Nephron progenitor cell (in vitro differentiated cells): Measurements from ENCODE around the gene NOX3.
"Not testable (repeated sequence)": the region's sequence is repeated elsewhere in the genome, so short reads cannot be mapped to it uniquely, and the experiment has no call there.

ENCODE experiments used
- DNase-seq: peaks from one replicate; pipeline ENCODE4 v3.0.0; 2021
- H3K27ac Mint-ChIP-seq: 2 replicates; pipeline ENCODE4 v1.8.0; 2021; ENCODE audit warnings: mild to moderate bottlenecking, moderate library complexity, mixed read lengths
- H3K27me3 Mint-ChIP-seq: 2 replicates; pipeline ENCODE4 v1.8.0; 2021; ENCODE audit warnings: mild to moderate bottlenecking, low read depth, mixed read lengths; ENCODE audit not compliant: poor library complexity
- H3K36me3 Mint-ChIP-seq: 2 replicates; pipeline ENCODE4 v1.8.0; 2021; ENCODE audit warnings: low read depth, mixed read lengths
- H3K4me1 Mint-ChIP-seq: 2 replicates; pipeline ENCODE4 v1.8.0; 2021; ENCODE audit warnings: mixed read lengths
- H3K4me3 Mint-ChIP-seq: 2 replicates; pipeline ENCODE4 v1.8.0; 2021; ENCODE audit warnings: mild to moderate bottlenecking, moderate library complexity, mixed read lengths
- H3K9me3 Mint-ChIP-seq: 2 replicates; pipeline ENCODE4 v1.8.0; 2021; ENCODE audit warnings: mild to moderate bottlenecking, moderate library complexity, mixed read lengths
- CTCF ChIP-seq: fragments of 200-600 bp; sonication (generic); IDR thresholded peaks from 2 replicates; pipeline ENCODE4 v1.5.0; 2021; ENCODE audit warnings: antibody characterized with exemption

Gene NOX3

GRCh38 chr6:155491421-155491820 lies 35.8 kb upstream of the NOX3 start:
- DNase-seq = no peak
- peaks cover 21% of the 10 kb centered on the region for H3K9me3 Mint-ChIP-seq
- no peaks in the 10 kb centered on the region for H3K27me3 Mint-ChIP-seq
- peaks cover 16% of the 10 kb centered on the region for H3K4me1 Mint-ChIP-seq
- H3K4me3 Mint-ChIP-seq = no peak overlapping the region
- no peak for TF ChIP-seq CTCF
- no peak overlapping the region for H3K27ac Mint-ChIP-seq
- peaks cover 5% of the 10 kb centered on the region for H3K36me3 Mint-ChIP-seq

GRCh38 chr6:155488197-155488596 lies 32.6 kb upstream of the NOX3 start:
- H3K36me3 Mint-ChIP-seq, H3K27me3 Mint-ChIP-seq, DNase-seq, H3K4me1 Mint-ChIP-seq, H3K4me3 Mint-ChIP-seq, H3K27ac Mint-ChIP-seq: not testable (repeated sequence)
- peaks cover 14% of the 10 kb centered on the region for H3K9me3 Mint-ChIP-seq

GRCh38 chr6:155487371-155488130 lies 31.9 kb upstream of the NOX3 start:
- peaks cover 4% of the 10 kb centered on the region for H3K36me3 Mint-ChIP-seq
- H3K9me3 Mint-ChIP-seq = peaks cover 7% of the 10 kb centered on the region
- H3K27me3 Mint-ChIP-seq = no peaks in the 10 kb centered on the region
- H3K27ac Mint-ChIP-seq = no peak overlapping the region
- no peaks in the 10 kb centered on the region for H3K4me1 Mint-ChIP-seq
- TF ChIP-seq CTCF = no peak
- DNase-seq = no peak
- H3K4me3 Mint-ChIP-seq = no peak overlapping the region

GRCh38 chr6:155486721-155487294 lies 31.2 kb upstream of the NOX3 start:
- no peak for DNase-seq
- Mint-ChIP-seq H3K4me1 (no peaks in the 10 kb centered on the region), H3K27me3 (no peaks in the 10 kb centered on the region), H3K9me3 (peaks cover under 1% of the 10 kb centered on the region), H3K27ac (no peak overlapping the region), H3K36me3 (no peaks in the 10 kb centered on the region), H3K4me3 (no peak overlapping the region)
- TF ChIP-seq CTCF = no peak

- Mint-ChIP-seq H3K9me3 (no peaks in the 10 kb centered on the region), H3K27me3 (no peaks in the 10 kb centered on the region), H3K27ac (no peak overlapping the region), H3K4me3 (no peak overlapping the region), H3K36me3 (no peaks in the 10 kb centered on the region), H3K4me1 (peaks cover 3% of the 10 kb centered on the region)
- TF ChIP-seq CTCF = no peak
- DNase-seq = no peak
These were observed 30.1 kb upstream of the NOX3 start for GRCh38 chr6:155485756-155486155.

- no peak for TF ChIP-seq CTCF
- H3K9me3 Mint-ChIP-seq = no peaks in the 10 kb centered on the region
- H3K36me3 Mint-ChIP-seq = no peaks in the 10 kb centered on the region
- H3K4me1 Mint-ChIP-seq = peaks cover 12% of the 10 kb centered on the region
- H3K27ac Mint-ChIP-seq = no peak overlapping the region
- no peaks in the 10 kb centered on the region for H3K27me3 Mint-ChIP-seq
- no peak overlapping the region for H3K4me3 Mint-ChIP-seq
- DNase-seq = no peak
These were observed 28.2 kb upstream of the NOX3 start for GRCh38 chr6:155483858-155484257.
